ENCODE measurements around the gene CRTC3. TPM values are rescaled to one million over a fixed set of nuclear protein-coding genes. Genes with fewer than 3 reads are reported as not detected.

The CRTC3 gene
- total RNA-seq, 1 experiment from 2014 or later: 3.9 TPM

DNA sequence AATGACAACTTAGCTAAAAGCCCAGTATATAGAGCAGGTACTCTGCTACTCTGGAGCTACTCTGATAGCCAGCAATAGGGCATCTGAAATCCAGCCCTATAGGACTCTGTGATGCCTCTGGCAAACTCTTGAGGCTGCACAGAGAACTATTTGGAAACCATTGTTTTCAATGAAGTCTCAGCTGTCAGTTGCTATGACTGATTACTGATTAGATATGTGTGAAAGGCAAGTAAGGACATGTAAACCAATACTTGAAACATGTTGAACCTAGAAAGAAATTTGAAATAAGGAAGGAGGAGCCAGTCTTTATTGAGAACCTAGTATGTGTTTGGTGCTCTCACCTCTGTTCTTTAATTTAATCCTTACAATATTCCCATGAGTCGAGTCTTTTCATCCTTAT is 40.2 kb upstream of the CRTC3 start:
- H3K23ac ChIP-seq (ENCODE audit: insufficient read length, low read depth, low read length): no peak overlapping the region
- Mint-ChIP-seq H3K36me3 (ENCODE audit: insufficient read depth in 1 of 3, low read depth in 3 of 3) (peaks cover 31 to 71% (median 64%) of the 10 kb centered on the region in 3 experiments), H3K9me3 (no peaks in the 10 kb centered on the region), H3K27me3 (ENCODE audit: low read depth) (no peaks in the 10 kb centered on the region), H3K4me1 (no peaks in the 10 kb centered on the region), H3K4me3 (no peak overlapping the region), H3K27ac (no peak overlapping the region)
- no peaks in the 10 kb centered on the region for H4K20me1 ChIP-seq (ENCODE audit: control insufficient read depth, insufficient read depth, insufficient read length)
- H4K5ac ChIP-seq (ENCODE audit: insufficient read length, low read depth, low read length): no peak overlapping the region
- H3K4me2 ChIP-seq (ENCODE audit: insufficient read depth, insufficient read length, low read length): no peak overlapping the region
- no peak overlapping the region for H2BK12ac ChIP-seq (ENCODE audit: insufficient read length, low read depth, low read length)
- no peak for DNase-seq
- H3K27me3 ChIP-seq (ENCODE audit: insufficient read depth, low read length): no peaks in the 10 kb centered on the region
- no peak overlapping the region for H3K18ac ChIP-seq (ENCODE audit: insufficient read length, low read depth, low read length)
- H3K4ac ChIP-seq (ENCODE audit: low read depth, low read length): no peak overlapping the region
- no peak overlapping the region for H4K91ac ChIP-seq (ENCODE audit: insufficient read length, low read depth, low read length)
- no peak overlapping the region for H2BK15ac ChIP-seq (ENCODE audit: low read depth, low read length)
- no peak overlapping the region for H3T11ph ChIP-seq (ENCODE audit: low read length)
- H2BK20ac ChIP-seq (ENCODE audit: low read depth, low read length, poor library complexity, severe bottlenecking): no peak overlapping the region
- no peaks in the 10 kb centered on the region for H3K79me1 ChIP-seq (ENCODE audit: insufficient read depth, low read depth, low read length, poor library complexity, severe bottlenecking)
- no peaks in the 10 kb centered on the region for H3K9me3 ChIP-seq (ENCODE audit: control insufficient read depth, low read depth, low read length)
- H2AFZ ChIP-seq (ENCODE audit: low read length): no peak overlapping the region
- H3K27ac ChIP-seq (ENCODE audit: insufficient read length, low read depth, low read length): no peak overlapping the region
- no peak overlapping the region for H3K14ac ChIP-seq (ENCODE audit: insufficient read depth, low read length)
- H2BK5ac ChIP-seq (ENCODE audit: insufficient read length, low read length): no peak overlapping the region
- no peaks in the 10 kb centered on the region for H3K23me2 ChIP-seq (ENCODE audit: insufficient read length, low read depth, low read length, poor library complexity, severe bottlenecking)
- no CpG with 5 or more reads among the region's 1 CpG for WGBS (ENCODE audit: extremely low coverage, insufficient read length, low lambda C conversion rate)
- no peaks in the 10 kb centered on the region for H3K4me1 ChIP-seq (ENCODE audit: insufficient read depth, low read length)
- no peaks in the 10 kb centered on the region for H3K79me2 ChIP-seq (ENCODE audit: insufficient read depth, low read length)
- TF ChIP-seq, protein P1, sequence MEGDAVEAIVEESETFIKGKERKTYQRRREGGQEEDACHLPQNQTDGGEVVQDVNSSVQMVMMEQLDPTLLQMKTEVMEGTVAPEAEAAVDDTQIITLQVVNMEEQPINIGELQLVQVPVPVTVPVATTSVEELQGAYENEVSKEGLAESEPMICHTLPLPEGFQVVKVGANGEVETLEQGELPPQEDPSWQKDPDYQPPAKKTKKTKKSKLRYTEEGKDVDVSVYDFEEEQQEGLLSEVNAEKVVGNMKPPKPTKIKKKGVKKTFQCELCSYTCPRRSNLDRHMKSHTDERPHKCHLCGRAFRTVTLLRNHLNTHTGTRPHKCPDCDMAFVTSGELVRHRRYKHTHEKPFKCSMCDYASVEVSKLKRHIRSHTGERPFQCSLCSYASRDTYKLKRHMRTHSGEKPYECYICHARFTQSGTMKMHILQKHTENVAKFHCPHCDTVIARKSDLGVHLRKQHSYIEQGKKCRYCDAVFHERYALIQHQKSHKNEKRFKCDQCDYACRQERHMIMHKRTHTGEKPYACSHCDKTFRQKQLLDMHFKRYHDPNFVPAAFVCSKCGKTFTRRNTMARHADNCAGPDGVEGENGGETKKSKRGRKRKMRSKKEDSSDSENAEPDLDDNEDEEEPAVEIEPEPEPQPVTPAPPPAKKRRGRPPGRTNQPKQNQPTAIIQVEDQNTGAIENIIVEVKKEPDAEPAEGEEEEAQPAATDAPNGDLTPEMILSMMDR (conservative IDR thresholded peaks at IDR 0.05): no peak
- no peak overlapping the region for H3K9ac ChIP-seq (ENCODE audit: extremely low read depth, insufficient read length, low read length)
- H4K8ac ChIP-seq (replicated peaks; ENCODE audit: insufficient read length, low read depth, low read length): no peak overlapping the region
- no peak overlapping the region for H2BK120ac ChIP-seq (ENCODE audit: low read depth, low read length, poor library complexity, severe bottlenecking)
- no peak overlapping the region for H2AK5ac ChIP-seq (ENCODE audit: insufficient read length, low read length)
- no peak overlapping the region for H3K56ac ChIP-seq (ENCODE audit: insufficient read length, low read depth, low read length)
